Mesendoderm (in vitro differentiated cells): ENCODE results near the gene SSMEM1. TPM values are rescaled to one million over a fixed set of nuclear protein-coding genes. Genes with fewer than 3 reads are reported as not detected.

Experiments
- DNase-seq: peaks from one replicate; pipeline ENCODE4 v3.0.0; 2013
- H2AK5ac ChIP-seq: 2 replicates; pipeline ENCODE4 v1.6.1; 2013; ENCODE audit warnings: low read length, inconsistent platforms
- H2BK120ac ChIP-seq: 2 replicates; pipeline ENCODE4 v1.6.1; 2013; ENCODE audit warnings: low read depth, mild to moderate bottlenecking, low read length, moderate library complexity, mixed read lengths
- H2BK15ac ChIP-seq: replicated peaks from 2 replicates; pipeline ENCODE4 v1.6.1; 2013; ENCODE audit warnings: low read depth, mild to moderate bottlenecking, moderate library complexity
- H2BK5ac ChIP-seq: 2 replicates; pipeline ENCODE4 v1.6.1; 2013; ENCODE audit warnings: low read length, inconsistent platforms
- H3K18ac ChIP-seq: 2 replicates; pipeline ENCODE4 v1.6.1; 2013; ENCODE audit warnings: mild to moderate bottlenecking, low read length, mixed read lengths
- H3K23ac ChIP-seq: one replicate; pipeline ENCODE4 v1.6.1; 2013; ENCODE audit warnings: low read length
- H3K27ac ChIP-seq: 2 replicates; pipeline ENCODE4 v1.5.1; 2013; ENCODE audit warnings: low read depth, mild to moderate bottlenecking, inconsistent platforms, low read length, moderate library complexity
- H3K27me3 ChIP-seq: 2 replicates; pipeline ENCODE4 v1.6.1; 2013; ENCODE audit warnings: low read length, control low read depth, mild to moderate bottlenecking, inconsistent platforms; ENCODE audit not compliant: insufficient read depth, poor library complexity
- H3K36me3 ChIP-seq: 2 replicates; pipeline ENCODE4 v1.6.1; 2013; ENCODE audit warnings: low read length, inconsistent platforms; ENCODE audit not compliant: control insufficient read depth, insufficient read depth
- H3K4ac ChIP-seq: one replicate; pipeline ENCODE4 v1.6.1; 2013; ENCODE audit warnings: low read depth, mild to moderate bottlenecking, low read length, moderate library complexity
- H3K4me1 ChIP-seq: 2 replicates; pipeline ENCODE4 v1.6.1; 2013; ENCODE audit warnings: low read depth, low read length, inconsistent platforms; ENCODE audit not compliant: control insufficient read depth
- H3K4me2 ChIP-seq: 2 replicates; pipeline ENCODE4 v1.6.1; 2013; ENCODE audit warnings: low read length
- H3K4me3 ChIP-seq: 2 replicates; pipeline ENCODE4 v1.5.1; 2013; ENCODE audit warnings: mild to moderate bottlenecking, low read length
- H3K56ac ChIP-seq: one replicate; pipeline ENCODE4 v1.6.1; 2013; ENCODE audit warnings: low read length
- H3K79me1 ChIP-seq: 2 replicates; pipeline ENCODE4 v1.6.1; 2013; ENCODE audit warnings: low read length, inconsistent platforms
- H3K79me2 ChIP-seq: 2 replicates; pipeline ENCODE4 v1.6.1; 2013; ENCODE audit warnings: mild to moderate bottlenecking, low read length; ENCODE audit not compliant: control insufficient read depth, insufficient read depth
- H3K9ac ChIP-seq: 2 replicates; pipeline ENCODE4 v1.6.1; 2013; ENCODE audit warnings: low read length, inconsistent platforms
- H4K5ac ChIP-seq: one replicate; pipeline ENCODE4 v1.6.1; 2013; ENCODE audit warnings: low read length
- H4K8ac ChIP-seq: one replicate; pipeline ENCODE4 v1.6.1; 2013; ENCODE audit warnings: low read depth, mild to moderate bottlenecking, control low read depth, low read length, moderate library complexity
- WGBS: extraction: QIAGEN DNeasy Blood & Tissue Kit; methylation state at CpG from one replicate; pipeline ENCODE4 v1.1.7; 2013; ENCODE audit warnings: low lambda C conversion rate, missing lambda C conversion rate; ENCODE audit not compliant: insufficient coverage; ENCODE audit errors: extremely low coverage; 5-methylcytosine and 5-hydroxymethylcytosine counted together
- polyA plus RNA-seq, 2 experiments: library from polyadenylated mRNA; stranded (reverse); fragments of 200-250 nt; gene quantifications; one replicate each; pipeline ENCODE4 v1.2.3, GENCODE V29; 2013

SSMEM1 gene
- polyA plus RNA-seq (2013, experiment 1 of 2), result not detected
- not detected for polyA plus RNA-seq (2013, experiment 2 of 2)

- Histone ChIP-seq H4K8ac (no peak within 1 kb of the TSS), H2AK5ac (no peak within 1 kb of the TSS), H3K18ac (no peak within 1 kb of the TSS), H3K4me2 (no peak within 1 kb of the TSS), H3K27ac (no peak within 1 kb of the TSS), H2BK5ac (no peak within 1 kb of the TSS), H3K27me3 (no peaks in the 10 kb centered on the region), H4K5ac (no peak within 1 kb of the TSS), H3K4ac (peak within 1 kb of the TSS; percentile 36), H3K9ac (no peak within 1 kb of the TSS), H3K79me1 (no peaks in the 10 kb centered on the region), H3K36me3 (no peaks in the 10 kb centered on the region), H2BK120ac (no peak within 1 kb of the TSS), H3K4me3 (no peak within 1 kb of the TSS), H3K23ac (no peak within 1 kb of the TSS), H3K56ac (no peak within 1 kb of the TSS), H3K4me1 (no peaks in the 10 kb centered on the region), H3K79me2 (peaks cover 2% of the 10 kb centered on the region), H2BK15ac (no peak within 1 kb of the TSS)
- DNase-seq, result no peak
Measured at GRCh38 chr7:130207642-130208041, at the start of gene SSMEM1. TSS of gene SSMEM1 (plus strand) at chr7:130207860. CDS start at chr7:130207911, 51 bp downstream.

DNA sequence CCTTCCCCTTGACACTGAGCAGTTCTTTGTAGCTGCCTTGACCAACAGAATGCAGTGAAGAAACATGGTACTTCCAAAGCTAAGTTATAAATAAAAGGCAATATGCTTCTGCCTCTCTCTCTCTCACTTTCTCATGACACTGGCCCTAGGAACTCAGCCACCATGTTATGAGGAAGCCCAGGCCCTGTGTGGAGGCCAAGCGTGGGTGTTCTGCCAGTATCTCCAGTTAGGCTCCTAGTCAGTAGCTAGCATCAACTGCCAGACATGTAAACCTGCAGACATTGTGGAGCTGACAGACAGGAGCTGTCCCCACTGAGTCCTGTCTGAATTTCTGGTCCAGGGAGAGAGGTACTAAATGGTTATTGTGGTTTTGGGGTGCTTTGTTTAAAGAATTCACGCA is 47.6 kb upstream of the SSMEM1 start:
- WGBS, result no CpG with 5 or more reads among the region's 2 CpGs
- Histone ChIP-seq H3K9ac (no peak overlapping the region), H3K4me2 (no peak overlapping the region), H3K4ac (no peak overlapping the region), H3K18ac (no peak overlapping the region), H2AK5ac (no peak overlapping the region), H2BK120ac (no peak overlapping the region), H2BK5ac (no peak overlapping the region), H3K27ac (no peak overlapping the region), H2BK15ac (no peak overlapping the region), H3K79me2 (no peaks in the 10 kb centered on the region), H3K36me3 (peaks cover 1% of the 10 kb centered on the region), H3K23ac (no peak overlapping the region), H3K4me3 (no peak overlapping the region), H3K56ac (no peak overlapping the region), H4K5ac (no peak overlapping the region), H4K8ac (no peak overlapping the region), H3K4me1 (no peaks in the 10 kb centered on the region), H3K27me3 (no peaks in the 10 kb centered on the region), H3K79me1 (no peaks in the 10 kb centered on the region)
- DNase-seq, result no peak

- Histone ChIP-seq H3K23ac (no peak overlapping the region), H3K79me2 (no peaks in the 10 kb centered on the region), H4K8ac (no peak overlapping the region), H4K5ac (no peak overlapping the region), H3K27ac (no peak overlapping the region), H3K27me3 (no peaks in the 10 kb centered on the region), H3K4me3 (no peak overlapping the region), H3K18ac (no peak overlapping the region), H3K4me1 (no peaks in the 10 kb centered on the region), H3K4me2 (no peak overlapping the region), H3K4ac (no peak overlapping the region), H2BK5ac (no peak overlapping the region), H3K79me1 (no peaks in the 10 kb centered on the region), H2BK120ac (no peak overlapping the region), H2BK15ac (no peak overlapping the region), H3K9ac (no peak overlapping the region), H3K36me3 (peaks cover 1% of the 10 kb centered on the region), H2AK5ac (no peak overlapping the region), H3K56ac (no peak overlapping the region)
- DNase-seq, result no peak
- no CpG with 5 or more reads among the region's 8 CpGs for WGBS
Measured at GRCh38 chr7:130160455-130160854, 47.2 kb upstream of the SSMEM1 start.

- H2BK5ac ChIP-seq, result no peak overlapping the region
- no peak overlapping the region for H4K8ac ChIP-seq
- H3K23ac ChIP-seq, result no peak overlapping the region
Measured at GRCh38 chr7:130162196-130162595, 45.5 kb upstream of the SSMEM1 start.

GRCh38 chr7:130174237-130174959 is 33.3 kb upstream of the SSMEM1 start:
- no peak for DNase-seq
- no peak overlapping the region for H3K4me2 ChIP-seq
- H3K4ac ChIP-seq, result no peak overlapping the region
- no peaks in the 10 kb centered on the region for H3K27me3 ChIP-seq
- no peak overlapping the region for H3K9ac ChIP-seq
- no peak overlapping the region for H2BK120ac ChIP-seq
- H3K79me2 ChIP-seq, result no peaks in the 10 kb centered on the region
- no peak overlapping the region for H2BK5ac ChIP-seq
- no peak overlapping the region for H2AK5ac ChIP-seq
- no peaks in the 10 kb centered on the region for H3K4me1 ChIP-seq
- no peaks in the 10 kb centered on the region for H3K79me1 ChIP-seq
- no peak overlapping the region for H2BK15ac ChIP-seq
- no peak overlapping the region for H3K27ac ChIP-seq
- no peak overlapping the region for H3K56ac ChIP-seq
- no peak overlapping the region for H3K18ac ChIP-seq
- no peak overlapping the region for H3K4me3 ChIP-seq
- H3K36me3 ChIP-seq, result peaks cover 2% of the 10 kb centered on the region
- H4K8ac ChIP-seq, result no peak overlapping the region
- WGBS, result 100% methylated on average over 1 of the region's 4 CpGs
- H3K23ac ChIP-seq, result no peak overlapping the region
- H4K5ac ChIP-seq, result no peak overlapping the region

More at GRCh38 chr7:130162196-130162595, 45.5 kb upstream of the SSMEM1 start:
- no peak overlapping the region for H3K56ac ChIP-seq
- no peak overlapping the region for H3K4me2 ChIP-seq
- H3K79me2 ChIP-seq, result no peaks in the 10 kb centered on the region
- DNase-seq, result no peak
- H3K27me3 ChIP-seq, result no peaks in the 10 kb centered on the region
- H4K5ac ChIP-seq, result no peak overlapping the region
- no peak overlapping the region for H2AK5ac ChIP-seq
- H2BK15ac ChIP-seq, result no peak overlapping the region
- no peak overlapping the region for H3K4ac ChIP-seq
- no CpG with 5 or more reads among the region's 5 CpGs for WGBS
- H3K27ac ChIP-seq, result no peak overlapping the region
- H2BK120ac ChIP-seq, result no peak overlapping the region
- peaks cover 1% of the 10 kb centered on the region for H3K36me3 ChIP-seq
- H3K4me1 ChIP-seq, result no peaks in the 10 kb centered on the region
- no peaks in the 10 kb centered on the region for H3K79me1 ChIP-seq
- no peak overlapping the region for H3K18ac ChIP-seq
- no peak overlapping the region for H3K9ac ChIP-seq
- H3K4me3 ChIP-seq, result no peak overlapping the region

DNA sequence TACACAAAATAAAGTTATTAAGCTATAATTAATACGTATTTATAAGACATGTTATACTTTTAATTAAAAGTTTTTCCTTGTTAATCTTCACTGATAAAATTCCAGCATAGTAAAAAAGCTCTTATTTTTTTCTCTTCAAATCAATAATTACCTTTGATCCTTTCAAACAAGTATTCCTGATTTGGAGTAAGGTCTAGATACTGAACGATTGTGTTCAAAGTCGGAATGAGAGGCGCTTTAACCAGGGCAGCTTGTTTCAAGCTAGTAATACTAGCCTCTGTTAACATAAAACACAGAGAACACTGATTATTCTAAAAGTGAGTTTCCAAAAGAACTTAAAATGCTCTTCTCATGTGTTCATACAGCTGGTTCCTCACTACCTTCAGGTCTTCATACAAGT is 29.4 kb upstream of the SSMEM1 start:
- no peak overlapping the region for H4K8ac ChIP-seq
- H3K9ac ChIP-seq, result no peak overlapping the region
- no peak overlapping the region for H3K4ac ChIP-seq
- H3K27ac ChIP-seq, result no peak overlapping the region
- no peak overlapping the region for H3K23ac ChIP-seq
- H3K79me1 ChIP-seq, result no peaks in the 10 kb centered on the region
- no CpG with 5 or more reads among the region's 4 CpGs for WGBS
- no peak overlapping the region for H2BK5ac ChIP-seq
- no peaks in the 10 kb centered on the region for H3K4me1 ChIP-seq
- H3K18ac ChIP-seq, result no peak overlapping the region
- no peak for DNase-seq
- H3K4me3 ChIP-seq, result no peak overlapping the region
- no peak overlapping the region for H2BK120ac ChIP-seq
- H3K27me3 ChIP-seq, result no peaks in the 10 kb centered on the region
- no peaks in the 10 kb centered on the region for H3K36me3 ChIP-seq
- H2BK15ac ChIP-seq, result no peak overlapping the region
- H3K56ac ChIP-seq, result no peak overlapping the region
- H3K79me2 ChIP-seq, result no peaks in the 10 kb centered on the region
- H3K4me2 ChIP-seq, result no peak overlapping the region
- no peak overlapping the region for H2AK5ac ChIP-seq
- H4K5ac ChIP-seq, result no peak overlapping the region
